ENCODE results near the gene TMEM51. TPM values are rescaled to one million over a fixed set of nuclear protein-coding genes. Genes with fewer than 3 reads are reported as not detected.

Gene TMEM51
- total RNA-seq, 1 donor from 2014 or later: 86.7 TPM

- no peak overlapping the region for H3K4me3 ChIP-seq (ENCODE audit: low read depth, low read length)
- no peak for TF ChIP-seq CTCF (conservative IDR thresholded peaks at IDR 0.05; ENCODE audit: low read depth, low read length)
- DNase-seq (ENCODE audit: low read depth): no peak
Measured at GRCh38 chr1:15259622-15260007, 106.1 kb downstream of the TMEM51 start.

GRCh38 chr1:15260418-15261154, 107.0 kb downstream of the TMEM51 start:
- TF ChIP-seq CTCF (conservative IDR thresholded peaks at IDR 0.05; ENCODE audit: low read depth, low read length): no peak
- no peak for DNase-seq (ENCODE audit: low read depth)
- H3K4me3 ChIP-seq (ENCODE audit: low read depth, low read length): no peak overlapping the region

- H3K4me3 ChIP-seq (ENCODE audit: low read depth, low read length): no peak overlapping the region
- TF ChIP-seq CTCF (conservative IDR thresholded peaks at IDR 0.05; ENCODE audit: low read depth, low read length): no peak
Measured at GRCh38 chr1:15261155-15262002, 107.8 kb downstream of the TMEM51 start.

GRCh38 chr1:15262003-15262377, 108.4 kb downstream of the TMEM51 start:
- H3K4me3 ChIP-seq (ENCODE audit: low read depth, low read length): no peak overlapping the region
- TF ChIP-seq CTCF (conservative IDR thresholded peaks at IDR 0.05; ENCODE audit: low read depth, low read length): no peak
- no peak for DNase-seq (ENCODE audit: low read depth)

More at GRCh38 chr1:15261155-15262002, 107.8 kb downstream of the TMEM51 start:
- no peak for DNase-seq (ENCODE audit: low read depth)

- DNase-seq (ENCODE audit: low read depth): no peak
- no peak overlapping the region for H3K4me3 ChIP-seq (ENCODE audit: low read depth, low read length)
- TF ChIP-seq CTCF (conservative IDR thresholded peaks at IDR 0.05; ENCODE audit: low read depth, low read length): no peak
Measured at GRCh38 chr1:15262706-15263105, 109.2 kb downstream of the TMEM51 start.

- no peak for DNase-seq (ENCODE audit: low read depth)
- H3K4me3 ChIP-seq (ENCODE audit: low read depth, low read length): no peak overlapping the region
- TF ChIP-seq CTCF (conservative IDR thresholded peaks at IDR 0.05; ENCODE audit: low read depth, low read length): no peak
Measured at GRCh38 chr1:15264769-15265168, 111.2 kb downstream of the TMEM51 start.

Other genes with a start within 250 kb of the TMEM51 start
- gene FHAD1, start 93.5 kb downstream of the TMEM51 start, total RNA-seq: 0.35 and 0.43 TPM in 2 replicates

All from epithelial cell of proximal tubule (primary cell).